ENCODE measurements around the gene INF2.

Gene INF2

DNA sequence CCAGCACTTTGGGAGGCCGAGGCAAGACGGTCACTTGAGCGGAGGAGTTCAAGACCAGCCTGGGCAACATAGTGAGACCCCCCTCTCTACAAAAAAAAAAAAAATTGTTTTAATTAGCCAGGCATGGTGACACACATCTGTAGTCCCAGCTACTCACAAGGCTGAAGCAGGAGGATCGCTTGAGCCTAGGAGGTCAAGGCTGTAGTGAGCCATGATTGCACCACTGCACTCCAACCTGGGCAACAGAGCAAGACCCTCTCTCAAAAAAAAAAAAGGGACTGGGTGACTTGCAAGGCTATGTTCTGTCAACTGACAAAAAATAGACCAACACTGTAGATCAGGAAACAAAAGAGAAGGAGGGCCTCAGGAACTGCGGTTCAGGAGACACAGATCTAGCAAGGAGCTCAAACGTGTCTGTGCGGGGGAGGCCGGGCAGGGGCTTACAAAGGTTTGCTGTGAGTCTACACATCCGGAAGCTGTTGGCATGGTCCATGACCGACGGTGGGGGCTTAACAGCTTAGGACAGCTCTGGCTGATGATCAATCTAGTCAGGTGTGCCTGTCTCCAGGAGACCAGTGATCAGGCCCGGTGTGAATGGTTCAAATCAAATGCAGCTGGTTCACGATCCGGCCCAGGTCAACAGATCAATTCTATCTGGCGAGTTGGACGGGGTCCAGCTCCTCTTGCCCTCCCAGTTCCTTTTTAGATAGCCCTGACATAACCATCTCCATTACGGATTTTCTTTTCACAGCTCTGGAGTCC lies 31.7 kb upstream of the INF2 start:
- no peak overlapping the region for H3K4ac ChIP-seq (ENCODE audit: low read depth in 1 of 2, low read length in 2 of 2)
- H3K79me1 ChIP-seq (replicated peaks; ENCODE audit: low read length, poor library complexity, severe bottlenecking): no peaks in the 10 kb centered on the region
- 90% methylated on average over 17 of the region's 17 CpGs for WGBS
- H3K9ac ChIP-seq (ENCODE audit: low read length): no peak overlapping the region
- H2AFZ ChIP-seq (ENCODE audit: low read depth, low read length): no peak overlapping the region
- H3K14ac ChIP-seq (ENCODE audit: low read length in 2 of 2): no peak overlapping the region
- H3K27me3 ChIP-seq (ENCODE audit: control insufficient read depth in 1 of 2, insufficient read depth in 1 of 2, low read length in 2 of 2): peaks cover 8 to 67% of the 10 kb centered on the region in 2 experiments
- H3K4me2 ChIP-seq (ENCODE audit: low read length, poor library complexity, severe bottlenecking): no peak overlapping the region
- H3K9me3 ChIP-seq (ENCODE audit: control insufficient read depth, low read length): peaks cover 7% of the 10 kb centered on the region
- DNase-seq: no peak
- H2BK5ac ChIP-seq (ENCODE audit: low read depth, low read length, poor library complexity, severe bottlenecking): no peak overlapping the region
- H3K23ac ChIP-seq (ENCODE audit: low read length in 2 of 2): no peak overlapping the region
- no peaks in the 10 kb centered on the region for H3K36me3 ChIP-seq (ENCODE audit: control insufficient read depth in 1 of 2, insufficient read depth in 2 of 2, low read depth in 1 of 2, low read length in 2 of 2)
- H2BK15ac ChIP-seq (ENCODE audit: low read depth, poor library complexity, severe bottlenecking): no peak overlapping the region
- H4K8ac ChIP-seq (ENCODE audit: low read length): no peak overlapping the region
- peaks cover 4% of the 10 kb centered on the region for H3K4me1 ChIP-seq (ENCODE audit: control insufficient read depth, insufficient read depth, low read depth, low read length)
- no peak overlapping the region for H4K91ac ChIP-seq (ENCODE audit: low read length)
- H3K27ac ChIP-seq (ENCODE audit: low read length, poor library complexity, severe bottlenecking): no peak overlapping the region
- no peak overlapping the region for H2BK120ac ChIP-seq (ENCODE audit: low read depth, low read length)
- no peak overlapping the region for H2AK5ac ChIP-seq (ENCODE audit: low read length, severe bottlenecking)
- no peak overlapping the region for H3K18ac ChIP-seq (ENCODE audit: low read depth in 1 of 2, low read length in 2 of 2)
- no peak overlapping the region for H2BK12ac ChIP-seq (ENCODE audit: low read length in 2 of 2)
- no peak overlapping the region for H3K4me3 ChIP-seq (ENCODE audit: insufficient read depth in 1 of 2, low read depth in 1 of 2, low read length in 2 of 2)

DNA sequence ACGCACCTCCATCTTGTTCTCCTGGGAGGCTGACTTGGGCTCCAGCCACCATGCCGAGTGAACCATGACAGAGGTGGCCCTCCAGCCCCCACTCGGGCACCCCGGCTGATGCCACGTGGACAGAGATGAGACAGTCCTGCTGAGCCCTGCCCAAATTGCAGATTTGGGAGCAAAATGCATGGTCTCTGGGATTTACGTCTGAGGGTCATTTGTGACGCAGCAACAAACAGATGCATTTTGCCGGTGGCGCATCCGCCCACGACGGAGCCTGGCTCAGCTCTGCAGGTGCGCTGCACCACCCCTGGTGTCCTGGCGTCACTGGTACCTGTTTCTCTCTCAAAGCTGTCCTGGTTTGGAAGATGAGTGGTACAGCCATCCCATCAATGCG lies 31.1 kb upstream of the INF2 start:
- Histone ChIP-seq H3K27ac (ENCODE audit: low read length, poor library complexity, severe bottlenecking) (no peak overlapping the region), H2BK5ac (ENCODE audit: low read depth, low read length, poor library complexity, severe bottlenecking) (no peak overlapping the region), H3K79me1 (replicated peaks; ENCODE audit: low read length, poor library complexity, severe bottlenecking) (no peaks in the 10 kb centered on the region), H3K9ac (ENCODE audit: low read length) (no peak overlapping the region), H3K4me1 (ENCODE audit: control insufficient read depth, insufficient read depth, low read depth, low read length) (peaks cover 4% of the 10 kb centered on the region), H3K36me3 (ENCODE audit: control insufficient read depth in 1 of 2, insufficient read depth in 2 of 2, low read depth in 1 of 2, low read length in 2 of 2) (no peaks in the 10 kb centered on the region), H3K4ac (ENCODE audit: low read depth in 1 of 2, low read length in 2 of 2) (no peak overlapping the region), H2BK15ac (ENCODE audit: low read depth, poor library complexity, severe bottlenecking) (peak overlapping the region; percentile 13), H3K4me2 (ENCODE audit: low read length, poor library complexity, severe bottlenecking) (no peak overlapping the region), H3K14ac (ENCODE audit: low read length in 2 of 2) (no peak overlapping the region), H4K8ac (ENCODE audit: low read length) (peak overlapping the region; percentile 40), H2AK5ac (ENCODE audit: low read length, severe bottlenecking) (no peak overlapping the region), H3K9me3 (ENCODE audit: control insufficient read depth, low read length) (peaks cover 7% of the 10 kb centered on the region), H2BK120ac (ENCODE audit: low read depth, low read length) (no peak overlapping the region), H2AFZ (ENCODE audit: low read depth, low read length) (peak overlapping the region; percentile 23), H4K91ac (ENCODE audit: low read length) (no peak overlapping the region), H3K4me3 (ENCODE audit: insufficient read depth in 1 of 2, low read depth in 1 of 2, low read length in 2 of 2) (no peak overlapping the region), H3K18ac (ENCODE audit: low read depth in 1 of 2, low read length in 2 of 2) (no peak overlapping the region), H3K23ac (ENCODE audit: low read length in 2 of 2) (no peak overlapping the region), H2BK12ac (ENCODE audit: low read length in 2 of 2) (no peak overlapping the region), H3K27me3 (ENCODE audit: control insufficient read depth in 1 of 2, insufficient read depth in 1 of 2, low read length in 2 of 2) (peaks cover 8 to 67% of the 10 kb centered on the region in 2 experiments)
- no peak for DNase-seq
- WGBS: 93% methylated on average over 15 of the region's 15 CpGs

DNA sequence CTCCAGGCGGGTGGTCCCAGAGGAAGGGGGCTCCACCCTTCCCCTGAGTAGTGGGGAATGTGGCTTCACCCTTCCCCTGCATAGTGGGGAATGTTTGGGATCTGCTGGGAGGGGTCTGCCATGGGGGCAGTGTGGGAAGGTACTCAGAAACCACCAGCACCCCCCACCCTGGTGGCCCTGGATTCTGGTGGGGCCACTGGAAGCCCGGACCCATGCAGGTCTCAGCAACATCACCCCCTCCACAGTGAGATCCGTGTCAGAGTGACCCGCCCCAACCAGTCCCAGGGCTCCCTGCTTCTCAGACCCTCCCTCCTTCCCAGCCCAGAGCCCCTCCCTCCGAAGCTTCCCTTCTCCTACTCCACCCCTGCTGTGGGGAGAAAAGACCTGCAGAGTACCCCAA lies 30.3 kb upstream of the INF2 start:
- no peak overlapping the region for H3K18ac ChIP-seq (ENCODE audit: low read depth in 1 of 2, low read length in 2 of 2)
- peaks cover 8 to 65% of the 10 kb centered on the region in 2 experiments for H3K27me3 ChIP-seq (ENCODE audit: control insufficient read depth in 1 of 2, insufficient read depth in 1 of 2, low read length in 2 of 2)
- no peak overlapping the region for H3K23ac ChIP-seq (ENCODE audit: low read length in 2 of 2)
- no peak overlapping the region for H2BK15ac ChIP-seq (ENCODE audit: low read depth, poor library complexity, severe bottlenecking)
- no peak overlapping the region for H3K9ac ChIP-seq (ENCODE audit: low read length)
- no peak overlapping the region for H2BK12ac ChIP-seq (ENCODE audit: low read length in 2 of 2)
- no peak overlapping the region for H3K14ac ChIP-seq (ENCODE audit: low read length in 2 of 2)
- no peak overlapping the region for H3K4ac ChIP-seq (ENCODE audit: low read depth in 1 of 2, low read length in 2 of 2)
- peaks cover 7% of the 10 kb centered on the region for H3K9me3 ChIP-seq (ENCODE audit: control insufficient read depth, low read length)
- H2AFZ ChIP-seq (ENCODE audit: low read depth, low read length): no peak overlapping the region
- H3K4me3 ChIP-seq (ENCODE audit: insufficient read depth in 1 of 2, low read depth in 1 of 2, low read length in 2 of 2): no peak overlapping the region
- no peak overlapping the region for H2BK120ac ChIP-seq (ENCODE audit: low read depth, low read length)
- no peak overlapping the region for H2BK5ac ChIP-seq (ENCODE audit: low read depth, low read length, poor library complexity, severe bottlenecking)
- H3K27ac ChIP-seq (ENCODE audit: low read length, poor library complexity, severe bottlenecking): no peak overlapping the region
- H3K4me1 ChIP-seq (ENCODE audit: control insufficient read depth, insufficient read depth, low read depth, low read length): peaks cover 4% of the 10 kb centered on the region
- no peak overlapping the region for H4K8ac ChIP-seq (ENCODE audit: low read length)
- H3K79me1 ChIP-seq (replicated peaks; ENCODE audit: low read length, poor library complexity, severe bottlenecking): no peaks in the 10 kb centered on the region
- H3K4me2 ChIP-seq (ENCODE audit: low read length, poor library complexity, severe bottlenecking): no peak overlapping the region
- DNase-seq: no peak
- H4K91ac ChIP-seq (ENCODE audit: low read length): no peak overlapping the region
- H2AK5ac ChIP-seq (ENCODE audit: low read length, severe bottlenecking): no peak overlapping the region
- H3K36me3 ChIP-seq (ENCODE audit: control insufficient read depth in 1 of 2, insufficient read depth in 2 of 2, low read depth in 1 of 2, low read length in 2 of 2): no peaks in the 10 kb centered on the region
- 80% methylated on average over 5 of the region's 5 CpGs for WGBS

DNA sequence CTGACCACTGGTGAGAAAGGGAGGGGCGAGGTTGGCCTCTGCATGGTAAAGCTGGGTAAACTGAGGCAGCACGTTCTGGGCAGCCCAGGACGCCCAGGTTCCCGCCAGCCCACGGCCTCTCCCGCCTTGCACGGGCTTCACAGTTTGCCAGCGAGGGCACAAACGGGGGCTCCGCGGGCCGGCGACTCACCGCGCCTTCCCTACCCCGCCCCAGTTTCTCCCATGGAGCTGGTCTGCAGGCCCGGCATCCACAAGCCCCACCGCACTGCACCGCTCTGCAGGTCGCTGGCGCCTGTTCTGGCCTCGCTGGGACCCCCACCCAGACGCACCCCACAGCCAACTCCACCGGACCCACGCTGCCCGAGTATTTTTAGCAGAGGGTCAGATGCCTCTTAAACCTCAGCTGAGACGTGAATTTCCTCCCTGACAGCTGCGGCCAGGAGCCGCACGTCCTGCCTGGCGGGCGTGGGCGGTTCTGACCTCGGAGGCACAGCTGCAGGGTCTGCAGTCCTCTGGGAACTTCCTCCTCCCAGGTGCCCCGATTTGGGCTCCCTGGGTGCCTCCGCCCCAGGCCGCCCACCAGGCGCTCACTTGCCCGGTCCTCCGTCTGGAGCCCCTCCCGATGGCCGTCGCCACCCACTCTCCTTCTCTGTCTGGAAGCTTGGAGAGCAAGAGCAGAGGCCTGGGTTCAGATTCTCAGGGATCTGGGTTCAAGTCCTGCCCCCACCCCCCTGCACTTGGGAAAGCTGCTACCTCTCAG lies 29.5 kb upstream of the INF2 start:
- Histone ChIP-seq H3K9me3 (ENCODE audit: control insufficient read depth, low read length) (peaks cover 7% of the 10 kb centered on the region), H3K79me1 (replicated peaks; ENCODE audit: low read length, poor library complexity, severe bottlenecking) (no peaks in the 10 kb centered on the region), H3K9ac (ENCODE audit: low read length) (no peak overlapping the region), H2BK15ac (ENCODE audit: low read depth, poor library complexity, severe bottlenecking) (no peak overlapping the region), H4K8ac (ENCODE audit: low read length) (no peak overlapping the region), H3K36me3 (ENCODE audit: control insufficient read depth in 1 of 2, insufficient read depth in 2 of 2, low read depth in 1 of 2, low read length in 2 of 2) (no peaks in the 10 kb centered on the region), H2BK5ac (ENCODE audit: low read depth, low read length, poor library complexity, severe bottlenecking) (no peak overlapping the region), H2AFZ (ENCODE audit: low read depth, low read length) (no peak overlapping the region), H3K27ac (ENCODE audit: low read length, poor library complexity, severe bottlenecking) (no peak overlapping the region), H2AK5ac (ENCODE audit: low read length, severe bottlenecking) (no peak overlapping the region), H2BK120ac (ENCODE audit: low read depth, low read length) (no peak overlapping the region), H4K91ac (ENCODE audit: low read length) (no peak overlapping the region), H3K4me3 (ENCODE audit: insufficient read depth in 1 of 2, low read depth in 1 of 2, low read length in 2 of 2) (no peak overlapping the region), H2BK12ac (ENCODE audit: low read length in 2 of 2) (no peak overlapping the region), H3K27me3 (ENCODE audit: control insufficient read depth in 1 of 2, insufficient read depth in 1 of 2, low read length in 2 of 2) (peaks cover 8 to 69% of the 10 kb centered on the region in 2 experiments), H3K4ac (ENCODE audit: low read depth in 1 of 2, low read length in 2 of 2) (no peak overlapping the region), H3K18ac (ENCODE audit: low read depth in 1 of 2, low read length in 2 of 2) (no peak overlapping the region), H3K4me1 (ENCODE audit: control insufficient read depth, insufficient read depth, low read depth, low read length) (peaks cover 6% of the 10 kb centered on the region), H3K4me2 (ENCODE audit: low read length, poor library complexity, severe bottlenecking) (no peak overlapping the region), H3K14ac (ENCODE audit: low read length in 2 of 2) (no peak overlapping the region), H3K23ac (ENCODE audit: low read length in 2 of 2) (peak overlapping the region in 1 of 2 experiments; percentile 18)
- 77% methylated on average over 42 of the region's 43 CpGs for WGBS
- DNase-seq: no peak

All from mesenchymal stem cell (in vitro differentiated cells and primary cell).